ENCODE data around the gene KRT5. TPM values are rescaled to one million over a fixed set of nuclear protein-coding genes. Genes with fewer than 3 reads are reported as not detected.

KRT5 gene
- total RNA-seq = 2.8 and 3.3 TPM in 2 replicates
- polyA plus RNA-seq (2012) = 0.83 TPM

- DNase-seq (ENCODE audit: low read depth) = no peak
These were observed at the start of gene KRT5 for GRCh38 chr12:52519826-52520662. Gene KRT5 (minus strand): TSS chr12:52520394. CDS start chr12:52520296, 98 bp downstream.

- no peak for DNase-seq (ENCODE audit: low read depth)
These were observed 47.9 kb upstream of the KRT5 start for GRCh38 chr12:52568111-52568510.

- peak; percentile 3 for DNase-seq (ENCODE audit: low read depth)
These were observed 46.7 kb upstream of the KRT5 start for GRCh38 chr12:52566847-52567291.

- no peak for DNase-seq (ENCODE audit: low read depth)
These were observed 44.4 kb upstream of the KRT5 start for GRCh38 chr12:52564582-52564981.

GRCh38 chr12:52561880-52562449, 41.8 kb upstream of the KRT5 start:
- peak; percentile 6 for DNase-seq (ENCODE audit: low read depth)

GRCh38 chr12:52559979-52560378, 39.8 kb upstream of the KRT5 start:
- DNase-seq (ENCODE audit: low read depth) = no peak

GRCh38 chr12:52558781-52559445, 38.7 kb upstream of the KRT5 start:
- no peak for DNase-seq (ENCODE audit: low read depth)

- DNase-seq (ENCODE audit: low read depth) = no peak
These were observed 37.3 kb upstream of the KRT5 start for GRCh38 chr12:52557476-52557875.

- no peak for DNase-seq (ENCODE audit: low read depth)
These were observed 35.4 kb upstream of the KRT5 start for GRCh38 chr12:52555577-52555976.

- no peak for DNase-seq (ENCODE audit: low read depth)
These were observed 32.5 kb upstream of the KRT5 start, which contains the start of gene KRT71 for GRCh38 chr12:52552681-52553195. Gene KRT71 (minus strand): TSS chr12:52553145. CDS start chr12:52553077, 68 bp downstream.

- no peak for DNase-seq (ENCODE audit: low read depth)
These were observed 31.9 kb upstream of the KRT5 start for GRCh38 chr12:52552055-52552454.

GRCh38 chr12:52551216-52551865, 31.1 kb upstream of the KRT5 start:
- DNase-seq (ENCODE audit: low read depth) = no peak

- DNase-seq (ENCODE audit: low read depth) = no peak
These were observed 25.9 kb upstream of the KRT5 start for GRCh38 chr12:52546126-52546525.

- peak; percentile 42 for DNase-seq (ENCODE audit: low read depth)
These were observed 24.0 kb upstream of the KRT5 start for GRCh38 chr12:52543985-52544883.

- no peak for DNase-seq (ENCODE audit: low read depth)
These were observed 22.7 kb upstream of the KRT5 start for GRCh38 chr12:52542785-52543318.

- no peak for DNase-seq (ENCODE audit: low read depth)
These were observed 22.0 kb upstream of the KRT5 start for GRCh38 chr12:52542157-52542556.

GRCh38 chr12:52541709-52542108, 21.5 kb upstream of the KRT5 start:
- no peak for DNase-seq (ENCODE audit: low read depth)

GRCh38 chr12:52540531-52540930, 20.3 kb upstream of the KRT5 start:
- no peak for DNase-seq (ENCODE audit: low read depth)

GRCh38 chr12:52539821-52540173, 19.6 kb upstream of the KRT5 start:
- DNase-seq (ENCODE audit: low read depth) = no peak

Data from myocyte (in vitro differentiated cells).